Stimulated activated naive CD4-positive, alpha-beta T cell treated with Interleukin-2 at 50 U/mL for 16 hours (primary cell): Measurements from ENCODE around the gene CT55.
"Not testable (repeated sequence)": the region's sequence is repeated elsewhere in the genome, so short reads cannot be mapped to it uniquely, and the experiment has no call there.

Source experiments
- DNase-seq: peaks from one replicate; lab custom pipeline; 2025; lab: John Stamatoyannopoulos, UW

Gene CT55

DNA sequence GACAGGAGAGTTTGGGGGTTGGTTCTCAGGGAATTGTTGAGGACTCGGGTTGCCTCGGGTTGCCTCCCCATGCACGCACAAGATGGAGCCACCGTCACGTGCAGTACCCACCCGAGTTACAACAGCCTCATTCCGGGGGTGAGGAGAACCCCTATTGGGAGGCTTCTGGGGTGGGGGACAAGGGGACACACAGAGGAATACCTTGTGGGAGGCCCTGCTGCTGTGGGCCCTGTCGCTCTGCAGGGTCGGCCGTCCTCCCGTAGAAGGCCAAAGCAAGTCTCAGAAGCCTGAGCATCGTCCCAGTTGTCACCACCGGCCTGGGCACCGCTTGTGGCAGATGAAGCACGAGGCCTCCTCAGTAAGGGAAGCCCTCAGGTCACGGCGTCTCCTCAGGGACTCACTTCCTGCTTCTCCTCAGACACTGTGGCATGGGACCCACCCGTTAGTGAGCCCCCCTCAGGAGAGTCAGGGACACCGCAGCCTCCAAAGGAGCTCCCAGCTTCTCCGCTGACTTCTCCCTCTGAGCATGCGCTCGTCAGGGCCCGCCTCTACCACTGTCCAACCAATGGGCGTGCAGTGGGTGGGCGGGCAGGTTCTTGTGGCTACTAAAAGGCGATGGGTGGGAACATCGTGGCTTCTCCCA, at the start of gene CT55:
Gene CT55 (minus strand): TSS at position 522 of the 643 bp plus-strand sequence. CDS start 227 bp downstream, at position 295.
- DNase-seq: no peak

DNA sequence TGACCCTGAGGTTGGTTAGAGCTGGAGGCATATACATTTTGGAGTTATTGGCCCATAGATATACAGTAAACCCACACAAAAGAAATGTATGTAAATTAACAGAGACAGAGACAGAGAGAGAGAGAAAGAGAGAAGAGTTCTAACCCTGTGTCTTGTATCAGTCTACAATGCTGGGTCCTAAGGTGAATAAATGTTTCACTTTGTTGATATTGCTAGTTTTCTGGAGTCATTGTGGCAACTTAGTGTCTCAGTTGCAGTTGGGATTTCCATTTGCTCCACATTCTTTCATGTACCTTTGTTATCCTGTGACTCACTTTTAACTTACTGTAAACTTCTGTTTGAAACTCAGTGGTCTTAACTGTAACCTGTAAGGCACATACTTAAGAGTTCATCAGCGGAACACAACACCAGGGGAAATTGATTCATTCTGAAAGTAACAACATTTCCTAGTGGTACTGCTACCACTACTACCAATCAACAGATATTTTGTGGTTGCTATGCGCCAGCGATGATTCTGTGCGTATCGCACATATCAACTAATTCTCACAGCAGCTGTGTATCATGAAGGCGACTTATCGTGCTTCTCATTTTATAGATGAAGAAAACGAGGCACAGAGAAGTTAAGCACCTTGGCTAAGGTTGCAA, 42.1 kb upstream of the CT55 start:
- peak; percentile 5 for DNase-seq

DNA sequence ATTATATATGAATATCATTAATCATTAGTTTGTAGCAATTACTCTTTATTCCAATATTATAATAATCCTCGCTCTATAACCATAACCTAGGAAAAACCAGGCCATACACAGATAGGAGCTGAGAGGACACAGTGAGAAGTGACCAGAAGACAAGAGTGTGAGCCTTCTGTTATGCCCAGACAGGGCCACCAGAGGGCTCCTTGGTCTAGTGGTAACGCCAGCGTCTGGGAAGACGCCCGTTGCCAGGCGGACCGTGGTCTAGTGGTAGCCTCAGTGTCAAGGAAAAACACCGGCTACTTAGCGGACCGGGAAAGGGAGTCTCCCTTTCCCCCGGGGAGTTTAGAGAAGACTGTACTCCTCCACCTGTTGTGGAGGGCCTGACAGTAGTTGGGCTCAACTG, 35.2 kb upstream of the CT55 start:
- DNase-seq: not testable (repeated sequence)

GRCh38 chrX:135200297-135200696, 29.1 kb upstream of the CT55 start:
- DNase-seq: no peak

DNA sequence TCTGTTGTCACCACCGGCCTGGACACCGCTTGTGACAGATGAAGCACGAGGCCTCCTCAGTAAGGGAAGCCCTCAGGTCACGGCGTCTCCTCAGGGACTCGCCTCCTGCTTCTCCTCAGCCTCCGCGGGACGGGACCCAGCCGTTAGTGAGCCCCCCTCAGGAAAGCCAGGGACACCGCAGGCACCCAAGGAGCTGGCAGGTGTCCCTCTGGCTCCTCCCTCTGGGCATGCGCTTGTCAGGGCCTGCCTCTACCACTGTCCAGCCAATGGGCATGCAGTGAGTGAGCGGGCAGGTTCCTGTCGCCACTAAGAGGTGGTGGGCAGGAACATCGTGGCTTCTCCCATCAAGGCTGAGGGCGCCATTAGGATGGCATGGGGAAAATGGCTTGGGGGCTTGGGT, 23.5 kb upstream of the CT55 start:
- no peak for DNase-seq

DNA sequence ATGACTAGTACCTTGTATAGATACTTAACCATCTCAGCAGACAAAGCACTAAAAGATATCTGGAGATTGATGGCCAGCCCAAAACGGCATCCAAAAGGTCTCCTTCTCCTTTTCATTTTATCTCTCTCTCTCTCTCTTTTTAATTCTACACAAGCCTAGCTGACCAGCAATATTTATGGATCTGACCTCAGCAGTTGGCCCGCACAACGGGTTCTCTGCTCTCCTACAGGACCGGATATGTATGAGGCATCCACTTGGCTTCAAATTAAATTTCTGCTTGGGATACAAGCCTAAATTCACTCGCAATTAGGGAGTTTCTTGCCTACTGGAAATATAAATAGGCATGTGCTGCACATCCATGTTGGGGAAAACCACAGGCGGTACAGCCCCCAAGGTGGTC, 22.5 kb upstream of the CT55 start:
- no peak for DNase-seq

DNA sequence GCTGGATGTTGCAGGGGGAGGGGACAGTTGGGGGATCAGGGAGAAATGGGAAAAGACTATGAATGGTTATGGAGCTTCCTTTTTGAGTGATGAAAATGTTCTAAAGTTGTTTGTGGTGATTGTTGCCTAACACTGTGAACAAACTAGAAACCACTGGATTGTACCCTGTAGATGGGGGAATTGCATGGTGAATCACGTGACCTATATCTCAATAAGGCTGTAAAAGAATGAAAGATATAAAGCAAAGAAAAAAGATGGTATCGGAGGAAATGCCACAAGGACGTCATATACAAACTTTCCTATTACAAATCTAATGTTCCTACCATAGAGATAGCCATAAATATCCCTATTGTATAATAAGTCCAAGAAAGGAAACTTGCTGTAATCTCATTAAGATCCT, 20.6 kb upstream of the CT55 start:
- DNase-seq: no peak

DNA sequence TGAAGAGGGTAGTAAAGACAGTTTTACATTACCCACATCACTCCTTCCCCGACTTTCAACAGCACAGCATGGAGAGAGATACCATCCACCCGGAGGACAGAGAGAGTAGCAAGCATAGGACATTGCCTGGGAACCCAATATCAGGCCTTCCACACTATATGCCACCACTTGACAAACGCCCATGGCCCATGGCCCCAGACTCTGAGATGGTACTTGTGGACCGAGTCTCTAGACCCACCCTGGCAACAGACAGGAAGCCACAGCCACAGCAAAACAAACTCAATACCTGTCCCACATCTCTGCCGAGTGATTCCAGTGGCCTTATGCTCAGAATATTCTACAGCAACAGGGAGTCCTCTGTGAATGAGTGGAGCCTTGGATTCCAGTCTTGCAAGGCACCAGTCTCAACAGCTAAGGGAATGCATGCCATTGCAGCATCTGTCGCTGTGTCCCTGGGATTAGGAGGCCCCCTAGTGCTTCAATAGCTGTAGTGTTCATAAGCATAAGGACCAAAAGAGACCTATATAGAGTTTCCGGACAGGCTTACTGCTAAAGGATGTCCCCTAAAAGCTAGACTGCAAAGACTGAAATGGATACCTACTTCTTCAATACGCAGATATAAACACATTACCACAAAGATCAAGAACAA, 14.7 kb upstream of the CT55 start:
- peak; percentile 9 for DNase-seq

GRCh38 chrX:135178636-135179035, 7.4 kb upstream of the CT55 start:
- DNase-seq: no peak

DNA sequence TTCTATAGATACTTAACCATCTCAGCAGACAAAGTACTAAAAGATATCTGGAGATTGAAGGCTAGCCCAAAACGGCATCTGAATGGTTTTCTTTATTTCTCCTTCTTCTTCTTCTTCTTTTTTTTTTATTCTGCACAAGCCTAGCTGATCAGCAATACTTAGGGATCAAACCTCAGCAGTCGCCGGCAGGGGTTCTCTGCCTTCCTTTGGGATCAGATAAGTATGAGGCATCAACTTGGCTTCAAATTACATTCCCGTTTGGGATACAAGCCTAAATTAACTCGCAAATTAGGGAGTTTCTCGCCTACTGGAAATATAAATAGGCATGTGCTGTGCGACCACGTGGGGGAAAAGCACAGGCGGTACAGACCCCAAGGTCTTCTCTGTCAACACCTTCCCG, 730 bp downstream of the CT55 start:
- no peak for DNase-seq

- DNase-seq: not testable (repeated sequence)
Observed at GRCh38 chrX:135169534-135169933, 1.7 kb downstream of the CT55 start.

- no peak for DNase-seq
Observed at GRCh38 chrX:135168486-135168885, 2.7 kb downstream of the CT55 start.

DNA sequence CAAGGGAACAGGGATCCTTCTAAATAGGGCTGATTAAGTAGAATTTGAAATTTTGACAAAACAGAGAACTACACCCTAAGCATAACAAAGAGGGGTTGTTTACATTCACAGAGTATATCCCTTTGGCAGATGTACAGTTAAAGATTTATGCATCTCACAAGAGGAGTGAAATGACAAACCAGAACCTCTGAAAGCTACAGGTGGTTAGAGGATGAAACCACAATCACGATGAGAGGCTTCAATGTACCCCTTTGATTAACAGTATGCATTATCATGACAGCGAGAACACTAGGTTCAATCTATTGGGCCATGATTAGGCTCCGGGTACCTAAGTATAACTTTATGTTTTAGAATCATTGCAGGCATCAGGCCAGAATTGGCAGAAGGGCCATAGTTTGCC, 16.5 kb downstream of the CT55 start:
- not testable (repeated sequence) for DNase-seq

DNA sequence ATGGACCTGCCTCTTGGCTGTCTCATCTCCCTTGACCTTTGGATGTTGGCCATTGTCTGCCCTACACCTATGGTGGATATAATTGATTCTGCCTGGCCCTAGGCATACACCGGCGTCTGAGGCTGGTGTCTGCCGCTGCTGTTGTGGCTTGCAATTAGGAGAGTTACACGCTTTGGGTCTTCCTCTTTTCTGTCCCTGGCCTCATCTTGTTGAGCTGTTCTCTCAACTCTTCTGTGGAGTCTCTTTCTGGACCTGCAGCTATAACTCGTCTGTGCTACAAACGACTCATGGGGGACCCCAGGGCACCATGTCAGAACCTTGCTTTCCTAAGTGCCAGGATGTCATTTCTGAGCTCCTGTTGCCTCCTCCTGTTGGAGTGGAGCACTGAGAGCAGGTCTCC, 45.1 kb downstream of the CT55 start:
- DNase-seq: not testable (repeated sequence)

- not testable (repeated sequence) for DNase-seq
Observed at GRCh38 chrX:135120056-135120576, 51.1 kb downstream of the CT55 start, which contains the start of gene ETDB. ETDB (minus strand) TSS chrX:135120526; CDS start chrX:135119261, 1,265 bp downstream.

DNA sequence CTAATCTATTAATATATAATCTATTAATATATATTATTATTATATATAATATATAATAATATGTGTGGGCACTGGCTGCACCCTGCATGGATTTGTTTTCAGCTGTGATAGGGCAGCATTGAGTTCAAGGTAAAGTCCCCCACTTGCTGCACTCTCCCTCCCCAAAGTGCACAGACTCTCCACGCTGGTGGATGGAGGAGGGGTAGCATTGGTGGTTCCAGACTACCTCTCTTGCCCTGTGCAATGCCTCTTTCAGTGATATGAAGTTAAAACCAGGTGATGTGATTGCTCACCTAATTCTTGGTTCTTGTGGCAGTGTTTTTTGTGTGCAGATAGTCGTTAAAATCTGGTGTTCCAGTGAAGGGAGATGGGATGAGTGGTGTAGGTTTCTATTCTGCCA, 55.1 kb downstream of the CT55 start:
- DNase-seq: not testable (repeated sequence)

DNA sequence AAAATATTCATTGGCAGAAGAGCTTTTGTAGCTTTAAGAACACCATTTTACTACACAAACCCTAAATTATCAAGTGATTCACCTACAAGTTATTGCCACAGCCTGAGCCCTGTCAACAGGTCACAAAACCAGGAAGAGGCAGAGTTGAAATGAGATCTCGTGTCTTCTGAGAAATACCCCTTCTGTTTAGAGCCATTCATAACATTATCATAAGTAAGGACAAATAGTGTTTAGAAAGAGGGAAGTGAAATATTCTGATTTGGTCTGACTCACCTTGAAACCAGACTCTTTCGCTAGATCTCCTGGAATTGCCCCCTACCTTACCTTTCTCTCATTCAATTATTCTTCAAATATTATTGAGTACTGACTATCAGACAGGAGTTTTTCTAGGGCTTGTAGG, 56.8 kb downstream of the CT55 start:
- DNase-seq: no peak

GRCh38 chrX:135112743-135113142, 58.5 kb downstream of the CT55 start:
- DNase-seq: no peak

DNA sequence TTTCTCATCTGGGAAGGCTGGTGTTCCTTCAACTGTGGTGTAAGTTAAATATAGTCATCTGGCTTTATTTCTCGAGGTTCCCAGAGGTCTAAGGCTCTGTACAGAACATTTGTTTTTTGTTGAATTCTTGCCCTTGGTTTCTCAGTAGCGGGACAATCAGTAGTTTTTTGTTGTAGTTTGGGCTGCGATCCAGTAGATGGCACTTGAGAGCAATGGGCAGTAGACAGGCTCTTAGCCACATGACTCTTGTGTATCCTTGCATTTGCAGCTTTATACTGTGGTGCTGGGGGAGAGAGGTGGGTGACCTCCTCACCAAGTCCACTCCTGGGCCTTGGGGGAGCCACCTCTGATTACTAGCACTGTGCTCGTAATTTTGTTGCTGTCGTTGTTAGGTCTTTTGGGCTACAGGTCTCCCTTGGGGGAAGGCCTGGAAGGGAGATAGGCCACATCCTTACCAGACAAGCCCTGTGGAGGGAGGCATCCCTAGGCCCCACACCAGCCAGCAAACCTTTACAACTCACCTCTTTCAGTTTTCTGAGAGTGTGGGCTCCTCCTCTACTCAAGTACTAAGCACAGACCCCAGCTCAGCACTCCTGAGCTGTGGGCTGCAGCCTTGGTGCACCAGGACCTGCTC, 59.0 kb downstream of the CT55 start:
- DNase-seq: no peak

DNA sequence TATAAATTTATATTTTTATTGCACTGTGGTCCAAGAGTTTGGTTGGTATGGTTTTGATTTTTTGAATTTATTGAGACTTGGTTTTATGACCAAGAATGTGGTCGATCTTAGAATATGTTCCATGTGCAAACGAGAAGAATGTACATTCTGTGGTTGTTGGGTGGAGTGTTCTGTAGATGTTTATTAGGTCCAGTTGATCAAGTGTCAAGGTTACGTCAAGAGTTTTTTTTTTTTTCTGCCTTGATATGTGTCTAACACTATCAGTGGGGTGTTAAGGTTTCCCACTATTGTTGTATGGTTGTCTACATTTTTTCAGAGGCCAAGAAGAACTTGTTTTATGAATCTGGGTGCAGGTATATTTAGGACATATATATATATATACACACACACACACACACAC, 61.6 kb downstream of the CT55 start:
- no peak for DNase-seq
